ENCODE results near the gene TOB1. TPM values are rescaled to one million over a fixed set of nuclear protein-coding genes. Genes with fewer than 3 reads are reported as not detected.
A peak's percentile ranks its signal among the peaks of the same experiment; 100 is the strongest.
"Not testable (repeated sequence)": the region's sequence is repeated elsewhere in the genome, so short reads cannot be mapped to it uniquely, and the experiment has no call there.

Gene TOB1
- total RNA-seq, 1 donor from 2014 or later = 71.1 TPM

- no peak for DNase-seq (ENCODE audit: low spot score)
- intact Hi-C loops (cut with DNase I) = no loop called here
Observed at GRCh38 chr17:50875074-50875473, 8.9 kb upstream of the TOB1 start.

GRCh38 chr17:50872710-50873424 is 6.7 kb upstream of the TOB1 start:
- intact Hi-C loops (cut with DNase I) = no loop called here
- no peak for DNase-seq (ENCODE audit: low spot score)

- DNase-seq (ENCODE audit: low spot score) = no peak
- intact Hi-C loops (cut with DNase I) = no loop called here
Observed at GRCh38 chr17:50871898-50872297, 5.7 kb upstream of the TOB1 start.

DNA sequence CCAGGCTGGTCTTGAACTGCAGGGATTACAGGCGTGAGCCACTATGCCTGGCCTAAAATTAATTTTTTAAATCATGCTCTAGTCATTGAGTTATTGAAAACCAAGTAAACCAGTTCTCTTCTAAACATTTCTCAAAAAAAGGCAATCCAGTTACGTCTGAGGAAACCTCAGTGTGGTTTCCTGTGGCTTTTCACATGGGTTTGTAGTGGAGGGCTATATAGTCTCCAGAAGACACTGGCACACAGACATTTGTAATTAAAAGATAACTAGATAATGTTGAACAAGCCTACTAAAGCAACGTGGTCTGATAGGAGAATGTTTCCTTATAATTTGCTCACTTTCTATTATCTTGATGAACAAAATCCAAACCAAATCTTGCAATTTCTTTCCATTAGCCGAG is 5.2 kb upstream of the TOB1 start:
- intact Hi-C loops (cut with DNase I) = no loop called here
- DNase-seq (ENCODE audit: low spot score) = no peak

DNA sequence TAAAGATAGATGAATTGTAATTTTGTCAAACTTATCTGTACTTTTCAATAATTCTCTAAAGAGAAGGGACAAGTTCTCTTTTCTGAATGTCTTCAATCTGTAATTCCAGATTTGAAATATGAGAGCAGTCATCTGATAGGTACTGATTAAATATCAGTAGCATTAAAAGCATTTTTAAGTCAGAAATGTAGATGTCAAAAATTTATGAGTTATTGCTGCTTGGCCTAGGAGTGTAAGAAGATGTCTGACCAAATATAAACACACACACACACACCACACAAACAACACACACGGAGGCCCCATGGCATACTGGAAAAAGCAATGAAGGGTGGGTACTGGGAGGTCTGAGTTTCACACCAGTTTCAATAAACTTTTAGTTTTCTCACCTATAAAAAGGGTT is 2.4 kb upstream of the TOB1 start:
- no peak for DNase-seq (ENCODE audit: low spot score)
- intact Hi-C loops (cut with DNase I) = loop anchor here (10.0 kb wide), 1 partner anchor 256 kb away; the partner anchor contains the start of gene SPAG9

DNA sequence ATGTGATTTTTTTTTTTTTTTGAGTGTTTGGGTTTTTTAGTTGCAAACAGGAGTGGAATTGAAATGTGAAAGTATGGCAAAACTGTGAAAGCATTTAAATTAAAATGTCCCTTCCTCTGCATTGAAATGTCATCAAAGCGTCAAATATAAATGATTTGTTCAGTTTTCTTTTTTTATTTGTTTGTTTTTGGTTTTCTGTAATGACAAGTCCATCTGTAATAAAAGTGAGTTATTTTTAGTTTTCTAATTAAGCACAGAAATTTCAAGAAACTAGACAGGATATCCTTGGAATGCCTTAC is 1.9 kb upstream of the TOB1 start:
- intact Hi-C loops (cut with DNase I) = loop anchor here (10.0 kb wide), 1 partner anchor 257 kb away; the partner anchor contains the start of gene SPAG9
- DNase-seq (ENCODE audit: low spot score) = no peak

GRCh38 chr17:50867363-50868139 is 1.4 kb upstream of the TOB1 start:
- peak; percentile 96 for DNase-seq (ENCODE audit: low spot score)
- intact Hi-C loops (cut with DNase I) = loop anchor here (1.0 to 10.0 kb wide), 2 partner anchors 64 to 257 kb away; partner anchors contain the start of gene SPAG9

DNA sequence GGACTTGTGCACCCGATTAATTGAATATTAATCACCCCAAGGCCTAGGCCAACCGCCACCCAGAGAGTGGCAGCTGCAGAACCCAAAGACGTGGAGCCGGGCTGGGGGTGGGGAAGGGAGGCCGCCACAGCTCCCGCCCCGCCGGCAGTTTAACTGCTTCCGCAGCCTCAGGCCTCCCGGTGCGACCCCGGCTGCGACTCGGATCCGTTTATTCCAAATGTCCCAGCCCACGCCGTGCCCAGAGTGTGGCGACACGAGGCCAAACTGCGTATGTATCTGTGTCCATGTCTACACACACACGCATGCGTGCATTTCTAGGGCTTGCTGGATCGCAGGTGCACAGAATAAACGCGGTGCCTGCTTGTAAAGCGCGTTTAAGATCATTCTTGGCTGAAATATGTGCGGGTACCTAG is 802 bp upstream of the TOB1 start:
- intact Hi-C loops (cut with DNase I) = loop anchor here (1.0 to 10.0 kb wide), 2 partner anchors 64 to 258 kb away; partner anchors contain the start of gene SPAG9

DNA sequence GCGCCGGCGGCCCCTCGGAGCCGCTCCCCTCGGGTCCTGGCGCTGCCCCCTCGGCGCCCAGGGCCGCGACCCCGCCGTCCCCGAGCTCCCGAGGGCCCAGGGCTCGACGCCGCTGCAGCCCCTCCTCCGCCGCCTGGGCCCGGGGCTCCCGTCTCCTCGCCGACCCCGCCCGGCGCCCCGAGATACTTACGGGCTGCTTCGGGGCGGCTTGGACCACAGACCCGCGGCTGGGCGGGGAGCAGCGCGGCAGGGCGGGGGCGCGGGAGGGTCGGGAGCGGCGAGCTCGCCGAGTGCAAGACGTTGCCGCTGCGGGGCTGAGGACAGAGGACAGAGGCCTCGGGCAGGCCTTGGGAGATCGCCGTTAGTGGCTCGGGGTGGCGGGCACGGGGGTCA is 290 bp downstream of the TOB1 start:
- DNase-seq (ENCODE audit: low spot score) = no peak
- intact Hi-C loops (cut with DNase I) = loop anchor here (2.0 to 10.0 kb wide), 2 partner anchors 83 to 259 kb away; partner anchors contain the start of gene SPAG9

More for the DNA sequence above, 802 bp upstream of the TOB1 start:
- DNase-seq (ENCODE audit: low spot score) = no peak

GRCh38 chr17:50865060-50865867 is 890 bp downstream of the TOB1 start:
- DNase-seq (ENCODE audit: low spot score) = peak; percentile 88
- intact Hi-C loops (cut with DNase I) = loop anchor here (2.0 to 10.0 kb wide), 2 partner anchors 84 to 260 kb away; partner anchors contain the start of gene SPAG9

DNA sequence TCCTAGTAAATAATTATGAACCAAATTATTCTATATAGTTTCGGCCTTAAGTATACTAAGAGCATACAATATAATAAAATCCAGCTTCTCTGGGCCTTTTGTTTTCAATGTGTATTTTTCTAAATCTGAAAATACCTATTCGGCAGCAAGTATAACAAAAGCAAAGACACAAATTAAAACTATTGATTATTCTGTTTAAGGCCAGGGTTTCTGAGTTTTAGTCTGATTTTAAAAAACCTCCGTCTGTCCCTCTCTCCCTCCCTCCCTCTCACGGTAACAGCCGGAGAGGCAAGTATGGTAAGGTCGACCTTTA is 1.5 kb downstream of the TOB1 start:
- no peak for DNase-seq (ENCODE audit: low spot score)
- intact Hi-C loops (cut with DNase I) = loop anchor here (2.0 to 10.0 kb wide), 2 partner anchors 84 to 260 kb away; partner anchors contain the start of gene SPAG9

GRCh38 chr17:50863931-50864330 is 2.2 kb downstream of the TOB1 start:
- intact Hi-C loops (cut with DNase I) = loop anchor here (2.0 to 10.0 kb wide), 2 partner anchors 85 to 261 kb away; partner anchors contain the start of gene SPAG9
- DNase-seq (ENCODE audit: low spot score) = no peak

- no peak for DNase-seq (ENCODE audit: low spot score)
- intact Hi-C loops (cut with DNase I) = loop anchor here (10.0 kb wide), 1 partner anchor 261 kb away; the partner anchor contains the start of gene SPAG9
Observed at GRCh38 chr17:50863221-50863843, 2.8 kb downstream of the TOB1 start.

DNA sequence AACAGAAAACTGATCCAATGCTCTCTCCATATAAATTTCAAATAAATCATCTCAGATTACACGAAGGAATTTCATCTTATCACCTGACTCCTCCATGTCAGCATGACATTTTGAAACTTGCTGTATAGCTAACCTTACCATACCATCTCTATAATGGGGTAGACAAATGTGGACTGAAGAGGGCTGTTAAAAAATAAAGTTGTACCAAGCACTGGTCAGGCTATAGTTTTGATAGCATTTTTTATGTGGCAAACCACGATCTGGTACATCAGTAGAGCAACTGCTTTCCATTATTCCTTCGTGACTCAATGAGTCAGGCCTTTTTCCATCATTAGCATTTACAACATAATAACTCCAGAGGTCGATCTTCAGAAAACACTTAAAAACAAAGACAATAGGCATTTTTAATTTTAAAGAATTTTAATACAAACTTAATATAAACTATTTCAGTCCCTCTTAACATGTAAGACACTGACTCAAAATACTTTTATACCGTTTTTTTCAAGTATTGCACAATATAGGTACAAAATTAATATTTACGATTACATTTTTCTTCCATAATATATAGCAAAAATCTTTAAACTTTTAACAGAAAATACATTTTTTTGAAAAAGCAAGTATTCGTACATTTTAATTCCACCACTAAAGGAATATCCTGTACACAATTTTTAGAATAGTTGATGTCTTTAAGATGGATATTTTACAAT is 4.2 kb downstream of the TOB1 start:
- intact Hi-C loops (cut with DNase I) = loop anchor here (10.0 kb wide), 1 partner anchor 263 kb away; the partner anchor contains the start of gene SPAG9
- no peak for DNase-seq (ENCODE audit: low spot score)

DNA sequence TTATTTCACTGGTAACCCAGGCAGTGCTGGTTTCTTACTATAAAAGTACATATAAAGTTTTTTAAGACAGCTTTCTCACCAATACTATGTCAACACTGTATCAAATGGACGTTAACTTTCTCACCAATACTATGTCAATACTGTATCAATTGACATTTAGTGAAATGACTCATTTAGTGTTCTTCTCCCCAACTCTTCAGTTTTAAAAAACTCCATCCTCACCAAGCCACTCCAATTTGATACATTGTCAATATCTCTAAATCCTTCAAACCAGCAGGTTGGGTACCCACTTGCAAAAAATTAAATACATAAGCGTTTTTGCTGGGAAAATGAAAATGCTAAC is 4.8 kb downstream of the TOB1 start:
- no peak for DNase-seq (ENCODE audit: low spot score)
- intact Hi-C loops (cut with DNase I) = loop anchor here (10.0 kb wide), 1 partner anchor 263 kb away; the partner anchor contains the start of gene SPAG9

GRCh38 chr17:50859727-50860126 is 6.4 kb downstream of the TOB1 start:
- not testable (repeated sequence) for DNase-seq (ENCODE audit: low spot score)
- intact Hi-C loops (cut with DNase I) = loop anchor here (10.0 kb wide), 1 partner anchor 265 kb away; the partner anchor contains the start of gene SPAG9

DNA sequence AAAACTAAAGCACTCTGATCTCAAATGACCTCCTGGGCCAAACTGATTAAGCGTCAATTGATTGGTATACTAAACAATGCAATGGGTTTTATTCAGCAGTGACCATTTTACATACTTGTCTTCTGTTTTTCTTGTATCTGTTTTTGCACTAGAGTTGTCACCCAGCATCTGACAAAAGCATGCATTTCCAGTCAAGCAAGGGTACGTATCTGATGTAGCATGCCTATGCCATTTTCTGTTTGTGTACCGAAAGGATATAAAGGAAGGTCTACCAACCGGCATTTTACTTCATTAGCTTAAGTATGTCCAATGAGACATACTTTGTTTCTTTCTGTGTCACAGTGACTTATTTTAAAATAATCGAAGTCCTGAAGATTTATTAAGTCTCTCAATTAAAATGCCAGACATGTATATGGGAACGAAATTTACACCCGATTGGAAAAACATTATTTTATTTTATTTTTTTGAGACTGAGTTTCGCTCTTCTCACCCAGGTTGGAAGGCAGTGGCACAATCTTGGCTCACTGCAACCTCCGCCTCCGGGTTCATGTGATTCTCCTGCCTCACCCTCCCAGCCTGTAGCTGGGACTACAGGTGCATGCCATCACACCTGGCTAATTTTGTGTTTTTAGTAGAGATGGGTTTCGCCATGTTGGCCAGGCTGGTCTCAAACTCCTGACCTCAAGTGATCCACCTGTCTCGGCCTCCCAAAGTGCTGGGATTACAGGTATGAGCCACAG is 7.5 kb downstream of the TOB1 start:
- intact Hi-C loops (cut with DNase I) = no loop called here

DNA sequence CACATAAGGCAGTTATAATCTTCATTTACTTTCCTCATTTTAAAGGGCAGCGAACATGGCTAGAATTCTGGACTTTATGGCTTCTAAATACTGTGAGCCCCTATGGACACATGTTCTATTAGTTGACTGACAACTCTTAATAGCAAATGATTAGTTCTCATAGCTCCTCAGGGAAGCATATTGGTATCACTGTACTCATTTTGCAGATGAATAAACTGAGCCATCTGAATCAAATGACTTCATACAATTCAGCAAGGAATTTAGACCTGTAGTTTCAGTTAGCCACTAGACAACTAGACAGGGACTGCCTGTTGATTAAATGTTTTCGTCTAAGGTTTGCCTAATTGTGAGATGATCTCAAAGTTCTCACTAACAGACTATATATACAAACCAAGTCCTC is 9.7 kb downstream of the TOB1 start:
- intact Hi-C loops (cut with DNase I) = no loop called here
- DNase-seq (ENCODE audit: low spot score) = no peak

More for the DNA sequence above, 7.5 kb downstream of the TOB1 start:
- DNase-seq (ENCODE audit: low spot score) = no peak
